H9 (cell line): ENCODE measurements around the gene DPH6. TPM values are rescaled to one million over a fixed set of nuclear protein-coding genes. Genes with fewer than 3 reads are reported as not detected.

Source experiments
- DNase-seq: peaks from one replicate; pipeline ENCODE4 v3.0.0-alpha.2; 2017
- H2AFZ ChIP-seq: one replicate; pipeline ENCODE4 v1.6.1; 2013; ENCODE audit warnings: mild to moderate bottlenecking, low read length, control low read depth, moderate library complexity
- H2AK5ac ChIP-seq: 2 replicates; pipeline ENCODE4 v1.6.1; 2013; ENCODE audit warnings: low read length, control low read depth, mixed read lengths; ENCODE audit not compliant: insufficient read length
- H2BK120ac ChIP-seq: one replicate; pipeline ENCODE4 v1.6.1; 2013; ENCODE audit warnings: low read depth, mild to moderate bottlenecking, low read length, control low read depth, inconsistent platforms; ENCODE audit not compliant: poor library complexity, severe bottlenecking
- H2BK12ac ChIP-seq: 2 replicates; pipeline ENCODE4 v1.6.1; 2013; ENCODE audit warnings: low read length, control low read depth, mixed read lengths, low read depth; ENCODE audit not compliant: insufficient read length
- H2BK15ac ChIP-seq: 2 replicates; pipeline ENCODE4 v1.6.1; 2013; ENCODE audit warnings: low read depth, low read length, control low read depth
- H2BK20ac ChIP-seq: one replicate; pipeline ENCODE4 v1.6.1; 2013; ENCODE audit warnings: low read depth, mild to moderate bottlenecking, low read length, control low read depth, inconsistent platforms; ENCODE audit not compliant: poor library complexity, severe bottlenecking
- H2BK5ac ChIP-seq: 2 replicates; pipeline ENCODE4 v1.6.1; 2013; ENCODE audit warnings: low read length, control low read depth, mixed read lengths; ENCODE audit not compliant: insufficient read length
- H3K14ac ChIP-seq: 2 replicates; pipeline ENCODE4 v1.6.1; 2013; ENCODE audit warnings: low read length, control low read depth; ENCODE audit not compliant: insufficient read depth
- H3K18ac ChIP-seq: 2 replicates; pipeline ENCODE4 v1.6.1; 2013; ENCODE audit warnings: low read depth, mild to moderate bottlenecking, mixed read lengths, low read length, control low read depth; ENCODE audit not compliant: insufficient read length
- H3K23ac ChIP-seq: 2 replicates; pipeline ENCODE4 v1.6.1; 2013; ENCODE audit warnings: low read length, control low read depth, mixed read lengths, low read depth; ENCODE audit not compliant: insufficient read length
- H3K23me2 ChIP-seq: 2 replicates; pipeline ENCODE4 v1.6.1; 2013; ENCODE audit warnings: low read depth, mild to moderate bottlenecking, mixed read lengths, low read length, control low read depth; ENCODE audit not compliant: insufficient read length, poor library complexity, severe bottlenecking
- H3K27ac ChIP-seq: 2 replicates; pipeline ENCODE4 v1.5.1; 2013; ENCODE audit warnings: low read length, control low read depth, mixed read lengths, low read depth; ENCODE audit not compliant: insufficient read length
- H3K27me3 ChIP-seq: 2 replicates; pipeline ENCODE4 v1.6.1; 2013; ENCODE audit warnings: low read length, control low read depth, inconsistent platforms; ENCODE audit not compliant: insufficient read depth
- H3K4ac ChIP-seq: 2 replicates; pipeline ENCODE4 v1.6.1; 2013; ENCODE audit warnings: low read depth, mild to moderate bottlenecking, control low read depth, inconsistent platforms, low read length, moderate library complexity
- H3K4me1 ChIP-seq: 2 replicates; pipeline ENCODE4 v1.6.1; 2013; ENCODE audit warnings: low read length, control low read depth, inconsistent platforms; ENCODE audit not compliant: insufficient read depth
- H3K4me2 ChIP-seq: 2 replicates; pipeline ENCODE4 v1.6.1; 2013; ENCODE audit warnings: low read length, control low read depth, mixed read lengths; ENCODE audit not compliant: insufficient read length, insufficient read depth
- H3K56ac ChIP-seq: 2 replicates; pipeline ENCODE4 v1.6.1; 2013; ENCODE audit warnings: low read depth, mild to moderate bottlenecking, mixed read lengths, low read length, control low read depth; ENCODE audit not compliant: insufficient read length
- H3K79me1 ChIP-seq: 2 replicates; pipeline ENCODE4 v1.6.1; 2013; ENCODE audit warnings: low read depth, mild to moderate bottlenecking, moderate library complexity, low read length, control low read depth, inconsistent platforms; ENCODE audit not compliant: insufficient read depth, poor library complexity, severe bottlenecking
- H3K79me2 ChIP-seq: 2 replicates; pipeline ENCODE4 v1.6.1; 2013; ENCODE audit warnings: low read length, control low read depth, inconsistent platforms; ENCODE audit not compliant: insufficient read depth
- H3K9ac ChIP-seq: 2 replicates; pipeline ENCODE4 v1.6.1; 2013; ENCODE audit warnings: low read length, control low read depth, mixed read lengths; ENCODE audit not compliant: insufficient read length; ENCODE audit errors: extremely low read depth
- H3K9me3 ChIP-seq: one replicate; pipeline ENCODE4 v1.6.1; 2013; ENCODE audit warnings: low read depth, low read length, inconsistent platforms; ENCODE audit not compliant: control insufficient read depth
- H3T11ph ChIP-seq: one replicate; pipeline ENCODE4 v1.6.1; 2013; ENCODE audit warnings: mild to moderate bottlenecking, low read length, control low read depth, inconsistent platforms
- H4K20me1 ChIP-seq: one replicate; pipeline ENCODE4 v1.6.1; 2013; ENCODE audit not compliant: control insufficient read depth, insufficient read length, insufficient read depth
- H4K5ac ChIP-seq: 2 replicates; pipeline ENCODE4 v1.6.1; 2013; ENCODE audit warnings: low read depth, mild to moderate bottlenecking, mixed read lengths, low read length, control low read depth; ENCODE audit not compliant: insufficient read length
- H4K8ac ChIP-seq: replicated peaks from 2 replicates; pipeline ENCODE4 v1.6.1; 2013; ENCODE audit warnings: low read length, control low read depth, mixed read lengths, low read depth; ENCODE audit not compliant: insufficient read length
- H4K91ac ChIP-seq: 2 replicates; pipeline ENCODE4 v1.6.1; 2013; ENCODE audit warnings: low read depth, mild to moderate bottlenecking, moderate library complexity, mixed read lengths, low read length, control low read depth; ENCODE audit not compliant: insufficient read length
- H3K27ac Mint-ChIP-seq, 3 experiments: 2 replicates in 2 of 3; 3 replicates in 1 of 3; pipeline ENCODE4 v1.8.0; 2020 to 2021; ENCODE audit warnings: mixed read lengths in 3 of 3, mild to moderate bottlenecking in 1 of 3, moderate library complexity in 1 of 3
- H3K27me3 Mint-ChIP-seq: 2 replicates; pipeline ENCODE4 v1.8.0; 2021; ENCODE audit warnings: low read depth, mild to moderate bottlenecking, moderate library complexity, mixed read lengths
- H3K36me3 Mint-ChIP-seq, 3 experiments: 2 replicates in 2 of 3; 3 replicates in 1 of 3; pipeline ENCODE4 v1.8.0; 2020 to 2021; ENCODE audit warnings: low read depth in 3 of 3, mixed read lengths in 3 of 3; ENCODE audit not compliant: insufficient read depth in 1 of 3
- H3K4me1 Mint-ChIP-seq, 2 experiments: 2 replicates each; pipeline ENCODE4 v1.8.0; 2020; ENCODE audit warnings: mixed read lengths in 2 of 2
- H3K4me3 Mint-ChIP-seq, 2 experiments: 2 replicates in 1 of 2; 3 replicates in 1 of 2; pipeline ENCODE4 v1.8.0; 2020 to 2021; ENCODE audit warnings: mild to moderate bottlenecking in 2 of 2, mixed read lengths in 2 of 2, moderate library complexity in 1 of 2
- H3K9me3 Mint-ChIP-seq, 2 experiments: 2 replicates in 1 of 2; 3 replicates in 1 of 2; pipeline ENCODE4 v1.8.0; 2020; ENCODE audit warnings: mild to moderate bottlenecking in 2 of 2, mixed read lengths in 2 of 2, moderate library complexity in 1 of 2
- WGBS: extraction: QIAGEN DNeasy Blood & Tissue Kit; methylation state at CpG from one replicate; pipeline ENCODE4 v1.1.7; 2013; ENCODE audit warnings: missing lambda C conversion rate, low lambda C conversion rate, mixed read lengths; ENCODE audit not compliant: insufficient read length; ENCODE audit errors: extremely low coverage; 5-methylcytosine and 5-hydroxymethylcytosine counted together
- total RNA-seq: library from RNA; stranded (reverse); gene quantifications from 2 replicates; pipeline ENCODE4 v1.2.1, GENCODE V29; 2021
- TF ChIP-seq, protein P1 (sequence below): fragments of 200-600 bp; sonication (generic); conservative IDR thresholded peaks from 3 replicates; pipeline ENCODE4 v1.8.0; 2021; ENCODE audit warnings: antibody characterized with exemption, mild to moderate bottlenecking

The DPH6 gene
- total RNA-seq, 1 experiment from 2014 or later: 42.0 TPM

DNA sequence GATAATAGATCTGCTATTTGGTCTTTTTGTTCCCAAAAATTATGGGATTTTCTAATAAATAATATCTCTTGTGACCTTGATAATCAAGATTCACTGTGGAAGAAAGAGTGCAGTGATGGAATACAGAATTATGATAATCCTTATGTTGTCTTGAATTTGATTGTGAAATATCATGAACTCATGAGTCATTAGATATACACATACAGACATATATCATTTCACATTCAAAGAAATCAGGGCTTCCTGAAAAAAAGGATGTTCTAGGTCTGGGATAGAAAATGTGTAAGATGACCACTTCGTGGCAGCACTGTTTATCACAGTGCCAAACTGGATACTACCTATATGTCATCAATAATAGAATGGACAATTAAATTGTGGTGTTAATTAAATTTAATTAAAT, 97.7 kb downstream of the DPH6 start:
- Mint-ChIP-seq H3K4me1 (peaks cover 3 to 6% of the 10 kb centered on the region in 2 experiments; a peak in 2 of 4 replicates), H3K9me3 (peaks cover 0 to 2% of the 10 kb centered on the region in 2 experiments; a peak in 1 of 5 replicates), H3K4me3 (no peak overlapping the region), H3K36me3 (peaks cover 0 to 4% (median 2%) of the 10 kb centered on the region in 3 experiments; a peak in 2 of 7 replicates), H3K27ac (no peak overlapping the region), H3K27me3 (no peaks in the 10 kb centered on the region)
- Histone ChIP-seq H3K23me2 (no peaks in the 10 kb centered on the region), H2AK5ac (no peak overlapping the region), H3K79me1 (no peaks in the 10 kb centered on the region), H3K4me1 (no peaks in the 10 kb centered on the region), H2BK15ac (no peak overlapping the region), H2BK12ac (no peak overlapping the region), H3K14ac (no peak overlapping the region), H3K18ac (no peak overlapping the region), H3K56ac (no peak overlapping the region), H3K9me3 (no peaks in the 10 kb centered on the region), H4K91ac (no peak overlapping the region), H3K79me2 (no peaks in the 10 kb centered on the region), H4K5ac (no peak overlapping the region), H2BK20ac (no peak overlapping the region), H4K20me1 (no peaks in the 10 kb centered on the region), H4K8ac (no peak overlapping the region), H3K27me3 (no peaks in the 10 kb centered on the region), H2BK120ac (no peak overlapping the region), H3T11ph (no peak overlapping the region), H3K27ac (no peak overlapping the region), H3K23ac (no peak overlapping the region), H2AFZ (no peak overlapping the region), H2BK5ac (no peak overlapping the region), H3K4me2 (no peak overlapping the region), H3K4ac (no peak overlapping the region), H3K9ac (no peak overlapping the region)
- TF ChIP-seq, protein P1, sequence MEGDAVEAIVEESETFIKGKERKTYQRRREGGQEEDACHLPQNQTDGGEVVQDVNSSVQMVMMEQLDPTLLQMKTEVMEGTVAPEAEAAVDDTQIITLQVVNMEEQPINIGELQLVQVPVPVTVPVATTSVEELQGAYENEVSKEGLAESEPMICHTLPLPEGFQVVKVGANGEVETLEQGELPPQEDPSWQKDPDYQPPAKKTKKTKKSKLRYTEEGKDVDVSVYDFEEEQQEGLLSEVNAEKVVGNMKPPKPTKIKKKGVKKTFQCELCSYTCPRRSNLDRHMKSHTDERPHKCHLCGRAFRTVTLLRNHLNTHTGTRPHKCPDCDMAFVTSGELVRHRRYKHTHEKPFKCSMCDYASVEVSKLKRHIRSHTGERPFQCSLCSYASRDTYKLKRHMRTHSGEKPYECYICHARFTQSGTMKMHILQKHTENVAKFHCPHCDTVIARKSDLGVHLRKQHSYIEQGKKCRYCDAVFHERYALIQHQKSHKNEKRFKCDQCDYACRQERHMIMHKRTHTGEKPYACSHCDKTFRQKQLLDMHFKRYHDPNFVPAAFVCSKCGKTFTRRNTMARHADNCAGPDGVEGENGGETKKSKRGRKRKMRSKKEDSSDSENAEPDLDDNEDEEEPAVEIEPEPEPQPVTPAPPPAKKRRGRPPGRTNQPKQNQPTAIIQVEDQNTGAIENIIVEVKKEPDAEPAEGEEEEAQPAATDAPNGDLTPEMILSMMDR: no peak
- DNase-seq: no peak
- no CpG with 5 or more reads among the region's 1 CpG for WGBS
